Loucy (cell line): ENCODE results near the gene NRARP.

Experiments used
- H2AFZ ChIP-seq: fragments of 200-600 bp; sonication (generic); 2 replicates; pipeline ENCODE4 v1.6.0; 2016; ENCODE audit warnings: antibody characterized with exemption, mild to moderate bottlenecking, low read length, moderate library complexity
- H3F3A ChIP-seq: fragments of 200-600 bp; 2 replicates; pipeline ENCODE4 v1.6.0; 2016; ENCODE audit warnings: antibody characterized with exemption, low read depth, mild to moderate bottlenecking
- H3K27me3 ChIP-seq: fragments of 200-600 bp; sonication (generic); 2 replicates; pipeline ENCODE4 v1.6.1; 2014; ENCODE audit warnings: low read length, mild to moderate bottlenecking; ENCODE audit not compliant: insufficient read depth, poor library complexity, severe bottlenecking
- H3K36me3 ChIP-seq: fragments of 200-600 bp; sonication (generic); 2 replicates; pipeline ENCODE4 v1.6.1; 2016; ENCODE audit warnings: low read length; ENCODE audit not compliant: insufficient read depth
- H3K4me1 ChIP-seq: fragments of 200-600 bp; sonication (generic); 2 replicates; pipeline ENCODE4 v1.5.1; 2014; ENCODE audit warnings: low read length, mild to moderate bottlenecking; ENCODE audit not compliant: insufficient read depth, poor library complexity, severe bottlenecking
- H3K4me2 ChIP-seq: fragments of 200-600 bp; sonication (generic); 2 replicates; pipeline ENCODE4 v1.6.0; 2014; ENCODE audit warnings: antibody characterized with exemption, low read length, low read depth, mild to moderate bottlenecking; ENCODE audit not compliant: poor library complexity, severe bottlenecking
- H3K4me3 ChIP-seq: fragments of 200-600 bp; sonication (generic); 2 replicates; pipeline ENCODE4 v1.5.1; 2014; ENCODE audit warnings: low read length, mild to moderate bottlenecking, mixed read lengths; ENCODE audit not compliant: poor library complexity, severe bottlenecking
- H3K79me2 ChIP-seq: fragments of 200-600 bp; sonication (generic); 2 replicates; pipeline ENCODE4 v1.6.1; 2014; ENCODE audit warnings: low read length; ENCODE audit not compliant: insufficient read depth
- H3K9ac ChIP-seq: fragments of 200-600 bp; sonication (generic); 2 replicates; pipeline ENCODE4 v1.6.0; 2014; ENCODE audit warnings: mild to moderate bottlenecking, low read depth, low read length, moderate library complexity; ENCODE audit not compliant: poor library complexity, severe bottlenecking
- H3K9me2 ChIP-seq: fragments of 200-600 bp; sonication (generic); replicated peaks from 2 replicates; pipeline ENCODE4 v1.6.1; 2016; ENCODE audit warnings: low read depth, low read length, mixed read lengths
- H3K9me3 ChIP-seq: fragments of 200-600 bp; sonication (generic); 2 replicates; pipeline ENCODE4 v1.6.1; 2014; ENCODE audit warnings: mild to moderate bottlenecking, antibody characterized with exemption, low read length, low read depth; ENCODE audit not compliant: insufficient read depth
- H4K20me1 ChIP-seq: fragments of 200-600 bp; sonication (generic); 2 replicates; pipeline ENCODE4 v1.6.0; 2014; ENCODE audit warnings: antibody characterized with exemption, low read length, mild to moderate bottlenecking; ENCODE audit not compliant: insufficient read depth, poor library complexity, severe bottlenecking
- CTCF ChIP-seq: fragments of 200-600 bp; sonication (generic); conservative IDR thresholded peaks from 2 replicates; pipeline ENCODE4 v1.5.1; 2014; ENCODE audit warnings: mild to moderate bottlenecking, antibody characterized with exemption, low read length
- EZH2phosphoT487 ChIP-seq: fragments of 200-600 bp; IDR thresholded peaks from 2 replicates; pipeline ENCODE4 v1.6.1; 2018; ENCODE audit warnings: antibody characterized with exemption, mild to moderate bottlenecking, moderate library complexity, borderline replicate concordance

Gene NRARP

GRCh38 chr9:137336735-137337134 lies 34.7 kb upstream of the NRARP start:
- H3K4me1 ChIP-seq: no peaks in the 10 kb centered on the region
- H3K79me2 ChIP-seq: no peaks in the 10 kb centered on the region
- H2AFZ ChIP-seq: no peak overlapping the region
- no peak overlapping the region for H3K4me2 ChIP-seq
- TF ChIP-seq CTCF: no peak
- TF ChIP-seq EZH2phosphoT487: no peak
- no peaks in the 10 kb centered on the region for H3K27me3 ChIP-seq
- H3K36me3 ChIP-seq: no peaks in the 10 kb centered on the region
- H3K9me3 ChIP-seq: peaks cover 8% of the 10 kb centered on the region; the same call in 1 of the 2 replicates
- no peak overlapping the region for H3K4me3 ChIP-seq
- no peaks in the 10 kb centered on the region for H4K20me1 ChIP-seq
- no peaks in the 10 kb centered on the region for H3F3A ChIP-seq
- no peak overlapping the region for H3K9ac ChIP-seq
- no peaks in the 10 kb centered on the region for H3K9me2 ChIP-seq

GRCh38 chr9:137333016-137333671 lies 31.1 kb upstream of the NRARP start:
- no peak for TF ChIP-seq CTCF
- no peak for TF ChIP-seq EZH2phosphoT487
- Histone ChIP-seq H3K9me2 (no peaks in the 10 kb centered on the region), H3K27me3 (no peaks in the 10 kb centered on the region), H3K4me2 (no peak overlapping the region), H3K4me1 (no peaks in the 10 kb centered on the region), H3K4me3 (no peak overlapping the region), H4K20me1 (no peaks in the 10 kb centered on the region), H3K79me2 (no peaks in the 10 kb centered on the region), H3F3A (no peaks in the 10 kb centered on the region), H3K9ac (no peak overlapping the region), H2AFZ (no peak overlapping the region), H3K36me3 (no peaks in the 10 kb centered on the region), H3K9me3 (peaks cover 11% of the 10 kb centered on the region; the same call in 1 of the 2 replicates)

GRCh38 chr9:137331929-137332328 lies 29.9 kb upstream of the NRARP start:
- Histone ChIP-seq H3K4me2 (no peak overlapping the region), H3K79me2 (no peaks in the 10 kb centered on the region), H2AFZ (no peak overlapping the region), H3K4me1 (no peaks in the 10 kb centered on the region), H3K9ac (no peak overlapping the region), H3F3A (no peaks in the 10 kb centered on the region), H3K9me3 (peaks cover 16% of the 10 kb centered on the region; the same call in 1 of the 2 replicates), H3K36me3 (no peaks in the 10 kb centered on the region), H3K4me3 (no peak overlapping the region), H3K9me2 (no peaks in the 10 kb centered on the region), H4K20me1 (no peaks in the 10 kb centered on the region), H3K27me3 (no peaks in the 10 kb centered on the region)
- no peak for TF ChIP-seq CTCF
